Common myeloid progenitor, CD34-positive (primary cell): ENCODE results near the gene SPTLC3.

Experiments used
- CTCF ChIA-PET: fragments of 350-600 bp; sonication (Branson Sonifier 250); formaldehyde crosslinking; loops from one replicate; lab custom pipeline; 2021; ENCODE audit warnings: antibody characterized with exemption; lab: Charles Lee
- POLR2A ChIA-PET: fragments of 350-600 bp; sonication (Branson Sonifier 250); formaldehyde crosslinking; loops from one replicate; lab custom pipeline; 2021; ENCODE audit warnings: antibody characterized with exemption; lab: Charles Lee
- DNase-seq, 3 donors: peaks; one replicate each; pipeline versions ENCODE4 v3.0.0 to v3.0.0-alpha.2; 2013
- H3K27ac ChIP-seq, 2 experiments: 1 replicate in 1 of 2; 2 replicates in 1 of 2; pipeline ENCODE4 v1.7.0; 2013; ENCODE audit warnings: inconsistent platforms in 2 of 2, low read length in 2 of 2, mild to moderate bottlenecking in 2 of 2, low read depth in 1 of 2, moderate library complexity in 1 of 2; ENCODE audit not compliant: severe bottlenecking in 2 of 2, insufficient read depth in 1 of 2, poor library complexity in 1 of 2
- H3K27me3 ChIP-seq, 5 experiments: replicated peaks in 2 of 5; 1 replicate in 3 of 5; 2 replicates in 2 of 5; pipeline versions ENCODE4 v1.6.1 to v1.7.0; 2013; ENCODE audit warnings: low read length in 4 of 5, mild to moderate bottlenecking in 2 of 5, moderate library complexity in 2 of 5, inconsistent platforms in 1 of 5; ENCODE audit not compliant: insufficient read depth in 5 of 5, control insufficient read depth in 4 of 5
- H3K36me3 ChIP-seq, 4 experiments: 1 replicate in 2 of 4; 2 replicates in 2 of 4; pipeline versions ENCODE4 v1.6.1 to v1.7.0; 2013; ENCODE audit warnings: low read length in 3 of 4, control low read depth in 1 of 4, mild to moderate bottlenecking in 1 of 4; ENCODE audit not compliant: control insufficient read depth in 4 of 4, insufficient read depth in 4 of 4
- H3K4me1 ChIP-seq, 4 experiments: 1 replicate in 3 of 4; 2 replicates in 1 of 4; pipeline versions ENCODE4 v1.6.1 to v1.7.1; 2013; ENCODE audit warnings: low read length in 3 of 4, mild to moderate bottlenecking in 3 of 4, control low read depth in 1 of 4, inconsistent platforms in 1 of 4, moderate library complexity in 1 of 4; ENCODE audit not compliant: control insufficient read depth in 4 of 4, insufficient read depth in 4 of 4; ENCODE audit errors: control extremely low read depth in 1 of 4
- H3K4me3 ChIP-seq, 7 experiments: 1 replicate in 4 of 7; 2 replicates in 3 of 7; pipeline versions ENCODE4 v1.5.1 to v1.7.0; 2013; ENCODE audit warnings: mild to moderate bottlenecking in 7 of 7, low read length in 6 of 7, moderate library complexity in 6 of 7, inconsistent platforms in 2 of 7, low read depth in 2 of 7, control low read depth in 1 of 7; ENCODE audit not compliant: insufficient read depth in 4 of 7, control insufficient read depth in 1 of 7; ENCODE audit errors: extremely low read depth in 1 of 7
- H3K9me3 ChIP-seq, 5 experiments: 1 replicate in 4 of 5; 2 replicates in 1 of 5; pipeline versions ENCODE4 v1.6.1 to v1.7.1; 2013; ENCODE audit warnings: low read length in 4 of 5, mild to moderate bottlenecking in 2 of 5, inconsistent platforms in 1 of 5, low read depth in 1 of 5, moderate library complexity in 1 of 5; ENCODE audit not compliant: control insufficient read depth in 4 of 5, insufficient read depth in 2 of 5; ENCODE audit errors: control extremely low read depth in 1 of 5
- WGBS: methylation state at CpG from one replicate; pipeline ENCODE4 v1.1.5; 2013; ENCODE audit not compliant: insufficient coverage; 5-methylcytosine and 5-hydroxymethylcytosine counted together

SPTLC3 gene

GRCh38 chr20:13139459-13140150 is 130.8 kb downstream of the SPTLC3 start:
- no peak for DNase-seq
- Histone ChIP-seq H3K27ac (no peak overlapping the region), H3K36me3 (peaks cover 0 to 4% (median 2%) of the 10 kb centered on the region in 4 experiments), H3K9me3 (no peaks in the 10 kb centered on the region), H3K4me1 (peaks cover 0 to 8% (median 0%) of the 10 kb centered on the region in 4 experiments), H3K27me3 (no peaks in the 10 kb centered on the region), H3K4me3 (no peak overlapping the region)
- ChIA-PET POLR2A (interaction anchor here (0.6 kb wide), 1 partner anchor 65 kb away, joined by 4 read pairs; no protein-coding TSS in a partner anchor), CTCF (no interaction called here)
- no CpG with 5 or more reads among the region's 4 CpGs for WGBS

DNA sequence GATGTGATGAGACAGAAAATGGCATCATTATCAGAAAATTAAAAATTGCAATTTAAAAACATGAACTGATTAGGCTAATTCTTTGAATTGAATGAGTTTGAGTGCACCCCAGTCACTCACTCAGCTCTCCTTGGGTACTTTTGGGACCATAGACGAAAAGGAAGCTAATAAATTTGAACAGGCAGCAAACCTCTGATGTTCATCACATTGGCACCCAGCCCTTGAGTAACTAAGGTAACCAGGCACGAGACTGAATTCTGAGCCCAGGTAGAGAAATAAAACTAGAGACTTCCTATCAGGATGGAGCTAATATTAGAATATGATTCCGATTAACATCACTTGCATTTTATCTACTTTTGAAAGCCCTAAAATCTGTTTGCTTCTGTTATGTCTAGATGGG is 131.4 kb downstream of the SPTLC3 start:
- WGBS, result 90% methylated on average over 1 of the region's 3 CpGs
- H3K27ac ChIP-seq, result no peak overlapping the region
- peaks cover 0 to 4% (median 0%) of the 10 kb centered on the region in 4 experiments for H3K36me3 ChIP-seq
- no peak for DNase-seq
- peaks cover 0 to 8% (median 0%) of the 10 kb centered on the region in 4 experiments for H3K4me1 ChIP-seq
- POLR2A ChIA-PET, result no interaction called here
- H3K9me3 ChIP-seq, result no peaks in the 10 kb centered on the region
- H3K4me3 ChIP-seq, result no peak overlapping the region
- CTCF ChIA-PET, result interaction anchor here (0.6 to 0.8 kb wide), 2 partner anchors 9 to 40 kb away, joined by 3 read pairs; no protein-coding TSS in a partner anchor
- H3K27me3 ChIP-seq, result no peaks in the 10 kb centered on the region

GRCh38 chr20:13140775-13141174 is 132.0 kb downstream of the SPTLC3 start:
- Histone ChIP-seq H3K36me3 (peaks cover 0 to 4% (median 0%) of the 10 kb centered on the region in 4 experiments), H3K9me3 (no peaks in the 10 kb centered on the region), H3K27me3 (no peaks in the 10 kb centered on the region), H3K4me3 (no peak overlapping the region), H3K4me1 (peaks cover 0 to 8% (median 0%) of the 10 kb centered on the region in 4 experiments), H3K27ac (no peak overlapping the region)
- ChIA-PET POLR2A (no interaction called here), CTCF (interaction anchor here (0.6 to 0.8 kb wide), 2 partner anchors 8 to 40 kb away, joined by 3 read pairs; no protein-coding TSS in a partner anchor)
- no peak for DNase-seq
- WGBS, result 100% methylated on average over 1 of the region's 1 CpG

DNA sequence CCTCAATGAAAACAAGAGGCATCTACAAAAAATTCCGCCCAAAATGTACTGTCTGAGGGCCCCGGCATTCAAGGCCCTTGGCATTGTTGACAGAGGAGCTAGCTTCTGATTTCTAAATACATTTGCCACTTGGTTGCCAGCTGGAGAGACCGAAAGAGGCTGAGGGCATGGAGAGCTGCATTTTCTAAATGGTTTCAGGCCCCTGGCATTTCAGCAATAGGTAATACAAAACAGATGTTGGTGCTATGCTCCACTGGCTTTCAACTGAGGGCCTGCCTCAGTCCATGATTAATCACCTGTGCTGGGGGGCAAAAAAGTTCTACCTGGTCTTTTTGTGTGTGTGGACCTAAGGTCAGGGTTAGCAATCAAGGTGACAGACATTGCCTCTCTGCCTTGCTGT is 132.8 kb downstream of the SPTLC3 start:
- Histone ChIP-seq H3K4me1 (peaks cover 0 to 8% (median 0%) of the 10 kb centered on the region in 4 experiments), H3K4me3 (no peak overlapping the region), H3K36me3 (peaks cover 0 to 4% (median 0%) of the 10 kb centered on the region in 4 experiments), H3K27me3 (peaks cover 0 to under 1% (median 0%) of the 10 kb centered on the region in 5 experiments), H3K27ac (no peak overlapping the region), H3K9me3 (no peaks in the 10 kb centered on the region)
- DNase-seq, result no peak
- 100% methylated on average over 3 of the region's 3 CpGs for WGBS
- POLR2A ChIA-PET, result no interaction called here
- CTCF ChIA-PET, result interaction anchor here (1.0 kb wide), 1 partner anchor 405 kb away, joined by 3 read pairs; no protein-coding TSS in a partner anchor

DNA sequence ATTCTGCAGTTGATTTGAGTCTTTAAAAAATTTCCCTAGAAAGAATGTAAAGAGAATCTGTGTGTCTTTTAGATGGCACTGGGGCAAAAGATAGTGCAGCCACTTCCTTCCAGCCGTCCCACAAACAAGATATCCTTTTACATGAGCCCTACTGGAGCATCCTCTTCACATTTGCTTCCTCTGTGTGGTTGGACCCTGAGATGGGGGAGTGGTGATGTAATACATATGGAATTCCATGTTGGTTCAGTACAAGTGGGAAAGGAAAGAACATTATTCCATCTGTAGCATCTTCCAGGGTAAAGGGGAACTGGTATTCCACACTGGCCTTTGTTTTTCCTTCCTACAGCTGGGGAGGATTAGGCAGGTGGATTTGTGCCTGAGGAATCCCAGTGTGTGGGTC is 133.4 kb downstream of the SPTLC3 start:
- ChIA-PET POLR2A (interaction anchor here (0.5 kb wide), 1 partner anchor 120 kb away, joined by 3 read pairs; no protein-coding TSS in a partner anchor), CTCF (interaction anchor here (1.0 to 1.4 kb wide), 2 partner anchors 22 to 405 kb away, joined by 3 to 4 read pairs; no protein-coding TSS in a partner anchor)
- Histone ChIP-seq H3K4me1 (peaks cover 0 to 8% (median 0%) of the 10 kb centered on the region in 4 experiments), H3K4me3 (no peak overlapping the region), H3K9me3 (no peaks in the 10 kb centered on the region), H3K27me3 (peaks cover 0 to 2% (median 0%) of the 10 kb centered on the region in 5 experiments), H3K27ac (no peak overlapping the region), H3K36me3 (peaks cover 0 to 4% (median 2%) of the 10 kb centered on the region in 4 experiments)
- DNase-seq, result peak in 2 of 3 donors; percentile 3 to 4
- no CpG with 5 or more reads among the region's 1 CpG for WGBS

- 98% methylated on average over 6 of the region's 8 CpGs for WGBS
- H3K4me3 ChIP-seq, result no peak overlapping the region
- peaks cover 0 to 8% (median 2%) of the 10 kb centered on the region in 4 experiments for H3K36me3 ChIP-seq
- no peaks in the 10 kb centered on the region for H3K9me3 ChIP-seq
- H3K27me3 ChIP-seq, result peaks cover 0 to 6% (median 0%) of the 10 kb centered on the region in 5 experiments
- POLR2A ChIA-PET, result no interaction called here
- H3K4me1 ChIP-seq, result no peaks in the 10 kb centered on the region
- no peak overlapping the region for H3K27ac ChIP-seq
- CTCF ChIA-PET, result interaction anchor here (1.4 kb wide), 1 partner anchor 11 kb away, joined by 3 read pairs; no protein-coding TSS in a partner anchor
- DNase-seq, result no peak
Observed at GRCh38 chr20:13147071-13147963, 138.5 kb downstream of the SPTLC3 start.
